HG03439 (cell line): Measurements from ENCODE around the gene TCTN3.
A peak's percentile ranks its signal among the peaks of the same experiment; 100 is the strongest.
"Not testable (repeated sequence)": the region's sequence is repeated elsewhere in the genome, so short reads cannot be mapped to it uniquely, and the experiment has no call there.

Experiments
- ATAC-seq: cut with Tn5 transposase; IDR thresholded peaks from one replicate; pipeline ENCODE4 v1.9.1; 2021; ENCODE audit warnings: mild to moderate bottlenecking, moderate library complexity; ENCODE audit not compliant: unreplicated experiment

TCTN3 gene

GRCh38 chr10:95691281-95691680 is 2.4 kb downstream of the TCTN3 start:
- ATAC-seq, result no peak

GRCh38 chr10:95688648-95689047 is 5.1 kb downstream of the TCTN3 start:
- no peak for ATAC-seq

GRCh38 chr10:95683966-95684365 is 9.8 kb downstream of the TCTN3 start:
- ATAC-seq, result no peak

GRCh38 chr10:95675403-95676116 is 18.2 kb downstream of the TCTN3 start:
- no peak for ATAC-seq

- no peak for ATAC-seq
Observed at GRCh38 chr10:95674643-95675042, 19.1 kb downstream of the TCTN3 start.

- ATAC-seq, result not testable (repeated sequence)
Observed at GRCh38 chr10:95672641-95673040, 21.1 kb downstream of the TCTN3 start.

- no peak for ATAC-seq
Observed at GRCh38 chr10:95664543-95664942, 29.2 kb downstream of the TCTN3 start.

GRCh38 chr10:95663496-95663895 is 30.2 kb downstream of the TCTN3 start:
- no peak for ATAC-seq

- no peak for ATAC-seq
Observed at GRCh38 chr10:95661818-95662217, 31.9 kb downstream of the TCTN3 start.

- ATAC-seq, result no peak
Observed at GRCh38 chr10:95660283-95660682, 33.4 kb downstream of the TCTN3 start.

GRCh38 chr10:95657250-95657649 is 36.5 kb downstream of the TCTN3 start:
- ATAC-seq, result no peak

- ATAC-seq, result peak; percentile 94
Observed at GRCh38 chr10:95656291-95657164, 37.2 kb downstream of the TCTN3 start, which contains the start of gene ALDH18A1. Gene ALDH18A1, minus strand, starts transcription at chr10:95656711. Its CDS starts 3,334 bp downstream, at chr10:95653377.

- no peak for ATAC-seq
Observed at GRCh38 chr10:95655571-95656290, 38.0 kb downstream of the TCTN3 start.

- ATAC-seq, result no peak
Observed at GRCh38 chr10:95653895-95654294, 39.8 kb downstream of the TCTN3 start.

GRCh38 chr10:95651346-95652060 is 42.2 kb downstream of the TCTN3 start:
- ATAC-seq, result no peak

- ATAC-seq, result no peak
Observed at GRCh38 chr10:95650232-95650631, 43.5 kb downstream of the TCTN3 start.

GRCh38 chr10:95648138-95648537 is 45.6 kb downstream of the TCTN3 start:
- ATAC-seq, result no peak

- no peak for ATAC-seq
Observed at GRCh38 chr10:95646160-95646559, 47.6 kb downstream of the TCTN3 start.

- ATAC-seq, result no peak
Observed at GRCh38 chr10:95644901-95645300, 48.8 kb downstream of the TCTN3 start.

- no peak for ATAC-seq
Observed at GRCh38 chr10:95640891-95641315, 52.8 kb downstream of the TCTN3 start.

GRCh38 chr10:95637911-95638310 is 55.8 kb downstream of the TCTN3 start:
- ATAC-seq, result no peak
